ENCODE measurements around the gene KRT14.
"Not testable (repeated sequence)": the region's sequence is repeated elsewhere in the genome, so short reads cannot be mapped to it uniquely, and the experiment has no call there.

Gene KRT14

GRCh38 chr17:41545829-41546410 lies 40.8 kb downstream of the KRT14 start:
- DNase-seq = no peak

- no peak for DNase-seq
Measured at GRCh38 chr17:41544935-41545334, 41.8 kb downstream of the KRT14 start.

GRCh38 chr17:41544491-41544892 lies 42.2 kb downstream of the KRT14 start:
- DNase-seq = no peak

GRCh38 chr17:41542786-41543185 lies 43.9 kb downstream of the KRT14 start:
- not testable (repeated sequence) for DNase-seq

- no peak for DNase-seq
Measured at GRCh38 chr17:41542357-41542756, 44.3 kb downstream of the KRT14 start.

GRCh38 chr17:41540921-41541625 lies 45.6 kb downstream of the KRT14 start:
- no peak for DNase-seq

GRCh38 chr17:41539979-41540701 lies 46.6 kb downstream of the KRT14 start:
- DNase-seq = no peak

GRCh38 chr17:41539071-41539492 lies 47.6 kb downstream of the KRT14 start:
- no peak for DNase-seq

GRCh38 chr17:41538565-41538991 lies 48.1 kb downstream of the KRT14 start:
- DNase-seq = no peak

- DNase-seq = no peak
Measured at GRCh38 chr17:41537990-41538389, 48.7 kb downstream of the KRT14 start.

GRCh38 chr17:41537614-41537954 lies 49.1 kb downstream of the KRT14 start:
- DNase-seq = no peak

- DNase-seq = no peak
Measured at GRCh38 chr17:41536741-41537613, 49.7 kb downstream of the KRT14 start.

GRCh38 chr17:41535764-41536481 lies 50.8 kb downstream of the KRT14 start:
- no peak for DNase-seq

GRCh38 chr17:41534899-41535546 lies 51.7 kb downstream of the KRT14 start:
- no peak for DNase-seq

- no peak for DNase-seq
Measured at GRCh38 chr17:41533613-41534012, 53.1 kb downstream of the KRT14 start.

- DNase-seq = no peak
Measured at GRCh38 chr17:41532947-41533570, 53.6 kb downstream of the KRT14 start.
